ENCODE results near the gene SV2B.

The SV2B gene

DNA sequence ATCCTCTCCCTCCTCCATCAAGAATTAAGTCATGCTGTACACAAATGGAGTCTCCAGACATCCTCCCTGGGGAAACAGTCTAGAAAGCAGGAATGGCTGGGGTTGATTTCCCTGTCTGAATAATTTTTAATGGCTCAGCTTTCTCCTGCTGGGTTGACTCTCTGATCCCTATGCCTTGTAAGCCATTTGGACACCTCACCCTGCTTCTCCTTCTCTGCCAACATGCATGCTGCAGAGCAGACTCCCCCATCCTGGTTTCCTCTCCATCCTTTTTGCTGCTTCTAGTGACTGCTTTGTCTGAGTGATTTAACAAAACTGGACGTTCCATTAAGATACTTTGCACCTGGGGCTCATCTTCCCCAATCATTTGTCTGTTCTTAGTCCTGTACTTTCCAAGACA is 22.2 kb downstream of the SV2B start:
- TF ChIP-seq FOXP2 (optimal IDR thresholded peaks at IDR 0.05; ENCODE audit: borderline replicate concordance, extremely low read depth, extremely low read length, insufficient read depth) = no peak
- TF ChIP-seq REST (IDR thresholded peaks at IDR 0.05; ENCODE audit: insufficient read depth in 1 of 2, low read depth in 2 of 2, low read length in 2 of 2) = no peak
- no peak for TF ChIP-seq SIN3A (IDR thresholded peaks at IDR 0.05; ENCODE audit: borderline replicate concordance, insufficient read depth, low read length)
- no peak for TF ChIP-seq TAF1 (IDR thresholded peaks at IDR 0.05; ENCODE audit: borderline replicate concordance, insufficient read depth, low read length)
- no peak for TF ChIP-seq POLR2AphosphoS5 (IDR thresholded peaks at IDR 0.05; ENCODE audit: low read depth, low read length)

DNA sequence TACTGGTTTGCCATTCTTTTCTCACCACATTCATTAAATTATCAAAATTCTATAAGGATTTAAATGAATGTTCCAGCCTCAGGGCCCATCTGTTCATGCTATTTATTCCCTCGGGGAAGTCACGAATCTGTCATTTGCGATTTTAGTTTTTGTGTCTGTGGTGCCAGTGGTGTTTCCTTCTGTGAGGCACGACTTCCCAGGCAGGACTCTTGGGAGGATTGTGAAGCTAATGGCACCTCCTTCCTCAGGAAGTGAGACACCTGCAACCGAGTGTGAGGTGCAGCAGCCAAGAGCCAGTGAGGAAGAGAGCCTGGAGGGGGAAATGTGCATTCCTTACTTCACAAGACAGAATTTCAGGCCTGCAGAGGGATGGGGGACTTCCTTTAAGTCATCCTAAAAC is 24.1 kb downstream of the SV2B start:
- no peak for TF ChIP-seq TAF1 (IDR thresholded peaks at IDR 0.05; ENCODE audit: borderline replicate concordance, insufficient read depth, low read length)

- no peak for TF ChIP-seq POLR2AphosphoS5 (IDR thresholded peaks at IDR 0.05; ENCODE audit: low read depth, low read length)
- no peak for TF ChIP-seq TAF1 (IDR thresholded peaks at IDR 0.05; ENCODE audit: borderline replicate concordance, insufficient read depth, low read length)
- no peak for TF ChIP-seq REST (IDR thresholded peaks at IDR 0.05; ENCODE audit: insufficient read depth in 1 of 2, low read depth in 2 of 2, low read length in 2 of 2)
- TF ChIP-seq FOXP2 (optimal IDR thresholded peaks at IDR 0.05; ENCODE audit: borderline replicate concordance, extremely low read depth, extremely low read length, insufficient read depth) = no peak
- no peak for TF ChIP-seq SIN3A (IDR thresholded peaks at IDR 0.05; ENCODE audit: borderline replicate concordance, insufficient read depth, low read length)
These were observed 25.1 kb downstream of the SV2B start for GRCh38 chr15:91125162-91125561.

DNA sequence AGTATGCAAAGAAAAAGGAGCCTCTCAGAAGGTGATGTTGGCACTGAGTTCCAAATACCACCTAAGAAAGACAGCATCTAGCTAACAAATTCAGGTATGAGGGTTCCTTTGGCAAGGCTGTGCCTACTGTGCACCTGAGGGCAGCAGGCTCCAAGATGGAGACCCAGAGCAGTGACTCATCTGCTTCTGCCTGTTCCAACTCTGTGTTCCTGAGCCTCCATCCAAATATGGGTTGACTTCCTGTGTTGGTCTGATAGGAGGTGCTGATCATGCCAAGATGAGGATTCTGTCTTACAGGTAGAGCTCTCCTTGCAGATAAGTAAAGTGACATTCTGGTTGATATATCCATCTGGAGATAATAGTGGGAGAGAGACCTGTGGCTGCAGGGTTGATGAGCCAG is 26.0 kb downstream of the SV2B start:
- TF ChIP-seq SIN3A (IDR thresholded peaks at IDR 0.05; ENCODE audit: borderline replicate concordance, insufficient read depth, low read length) (no peak), FOXP2 (optimal IDR thresholded peaks at IDR 0.05; ENCODE audit: borderline replicate concordance, extremely low read depth, extremely low read length, insufficient read depth) (no peak), REST (IDR thresholded peaks at IDR 0.05; ENCODE audit: insufficient read depth in 1 of 2, low read depth in 2 of 2, low read length in 2 of 2) (no peak), POLR2AphosphoS5 (IDR thresholded peaks at IDR 0.05; ENCODE audit: low read depth, low read length) (no peak), TAF1 (IDR thresholded peaks at IDR 0.05; ENCODE audit: borderline replicate concordance, insufficient read depth, low read length) (no peak)

GRCh38 chr15:91127236-91127955 is 27.3 kb downstream of the SV2B start:
- no peak for TF ChIP-seq REST (IDR thresholded peaks at IDR 0.05; ENCODE audit: insufficient read depth in 1 of 2, low read depth in 2 of 2, low read length in 2 of 2)
- TF ChIP-seq POLR2AphosphoS5 (IDR thresholded peaks at IDR 0.05; ENCODE audit: low read depth, low read length) = no peak
- no peak for TF ChIP-seq TAF1 (IDR thresholded peaks at IDR 0.05; ENCODE audit: borderline replicate concordance, insufficient read depth, low read length)
- no peak for TF ChIP-seq FOXP2 (optimal IDR thresholded peaks at IDR 0.05; ENCODE audit: borderline replicate concordance, extremely low read depth, extremely low read length, insufficient read depth)

Data from PFSK-1 (cell line).